A549 treated with ZK216348 at 1 μM for 4 hours (cell line): Measurements from ENCODE around the gene IL32. TPM values are rescaled to one million over a fixed set of nuclear protein-coding genes. Genes with fewer than 3 reads are reported as not detected.

Experiments used
- total RNA-seq: library from RNA; stranded (reverse); fragments of 200-300 nt; extraction: Qiagen RNA extraction; gene quantifications from 5 replicates; pipeline ENCODE4 v1.2.3, GENCODE V29; 2022; ENCODE audit warnings: low read depth

IL32 gene, protein sequence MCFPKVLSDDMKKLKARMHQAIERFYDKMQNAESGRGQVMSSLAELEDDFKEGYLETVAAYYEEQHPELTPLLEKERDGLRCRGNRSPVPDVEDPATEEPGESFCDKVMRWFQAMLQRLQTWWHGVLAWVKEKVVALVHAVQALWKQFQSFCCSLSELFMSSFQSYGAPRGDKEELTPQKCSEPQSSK
- 17.7 to 35.2 TPM (median 24.4 TPM) in 5 replicates for total RNA-seq

DNA sequence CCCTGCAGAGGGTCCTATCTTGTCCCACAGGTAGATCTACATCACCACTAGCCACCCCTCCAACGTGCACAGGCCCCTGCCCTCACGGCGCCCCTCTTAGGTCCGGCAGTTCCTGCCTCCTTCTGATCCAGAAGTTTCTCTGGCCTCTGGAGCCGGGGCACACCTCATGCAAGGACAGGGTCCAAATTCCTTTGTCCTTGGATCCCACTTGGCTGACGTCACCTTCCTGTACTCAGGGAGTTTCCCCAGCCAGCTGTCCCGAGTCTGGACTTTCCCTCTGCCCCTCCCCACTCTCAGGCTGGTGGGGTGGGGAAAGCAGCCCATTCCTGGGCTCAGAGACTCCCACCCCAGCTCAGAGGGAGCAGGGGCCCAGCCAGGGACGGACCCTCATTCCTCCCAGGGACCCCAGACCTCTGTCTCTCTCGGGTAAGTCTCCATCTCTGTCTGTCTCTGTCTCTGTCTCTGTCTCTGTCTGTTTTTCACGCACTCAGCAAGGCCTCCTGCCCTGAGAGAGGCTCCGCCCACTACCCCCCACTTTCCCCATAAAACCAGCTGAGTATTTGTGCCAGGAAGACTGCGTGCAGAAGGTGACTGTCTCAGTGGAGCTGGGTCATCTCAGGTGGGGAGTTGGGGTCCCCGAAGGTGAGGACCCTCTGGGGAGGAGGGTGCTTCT lies at the start of gene IL32:
Gene IL32 (plus strand): TSS at position 572 of the 673 bp plus-strand sequence. CDS start 172 bp downstream, outside the sequence.

DNA sequence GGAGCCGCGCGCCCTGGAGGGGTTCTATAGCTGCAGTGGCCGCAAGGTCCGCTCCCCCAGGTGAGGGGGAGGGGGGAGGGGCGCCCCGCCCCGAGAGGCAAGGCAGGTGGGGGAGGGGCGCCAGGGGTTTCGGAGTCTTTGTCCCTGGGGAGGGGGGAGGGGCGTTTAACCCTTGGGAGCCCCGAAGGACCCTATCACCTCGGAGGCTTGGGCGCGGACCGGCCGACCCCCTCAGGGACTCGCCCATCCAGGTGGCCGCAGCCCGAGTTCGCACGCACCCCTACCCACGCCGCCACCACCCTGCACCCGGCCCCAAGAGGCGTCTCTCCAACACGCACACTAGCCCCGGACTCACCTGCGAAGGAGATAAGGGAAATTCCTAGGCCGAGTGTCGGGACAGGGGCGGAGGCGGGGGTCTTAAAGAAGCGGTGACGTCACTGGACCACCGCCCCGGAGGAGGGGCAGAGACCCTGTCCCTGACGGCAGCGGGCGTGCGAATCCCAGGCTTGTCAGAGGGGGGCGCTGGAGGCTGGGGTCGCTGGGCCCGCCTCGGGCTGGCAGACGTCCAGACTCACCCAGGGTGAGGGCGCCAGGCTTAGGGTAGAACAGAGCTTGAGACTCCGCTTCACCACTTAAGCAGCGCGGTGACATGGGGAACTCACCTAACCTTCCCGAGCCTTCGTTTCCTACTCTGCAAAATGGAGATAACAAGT lies 47.5 kb upstream of the IL32 start, which contains the start of gene CLDN6:
Gene CLDN6 (minus strand): TSS at position 390 of the 713 bp plus-strand sequence. CDS start 2,162 bp downstream, outside the sequence.

GRCh38 chr16:3020247-3020603 lies 45.2 kb upstream of the IL32 start, which contains the start of gene TNFRSF12A:
Gene TNFRSF12A (plus strand): TSS chr16:3020368. CDS start chr16:3020398, 30 bp downstream.

DNA sequence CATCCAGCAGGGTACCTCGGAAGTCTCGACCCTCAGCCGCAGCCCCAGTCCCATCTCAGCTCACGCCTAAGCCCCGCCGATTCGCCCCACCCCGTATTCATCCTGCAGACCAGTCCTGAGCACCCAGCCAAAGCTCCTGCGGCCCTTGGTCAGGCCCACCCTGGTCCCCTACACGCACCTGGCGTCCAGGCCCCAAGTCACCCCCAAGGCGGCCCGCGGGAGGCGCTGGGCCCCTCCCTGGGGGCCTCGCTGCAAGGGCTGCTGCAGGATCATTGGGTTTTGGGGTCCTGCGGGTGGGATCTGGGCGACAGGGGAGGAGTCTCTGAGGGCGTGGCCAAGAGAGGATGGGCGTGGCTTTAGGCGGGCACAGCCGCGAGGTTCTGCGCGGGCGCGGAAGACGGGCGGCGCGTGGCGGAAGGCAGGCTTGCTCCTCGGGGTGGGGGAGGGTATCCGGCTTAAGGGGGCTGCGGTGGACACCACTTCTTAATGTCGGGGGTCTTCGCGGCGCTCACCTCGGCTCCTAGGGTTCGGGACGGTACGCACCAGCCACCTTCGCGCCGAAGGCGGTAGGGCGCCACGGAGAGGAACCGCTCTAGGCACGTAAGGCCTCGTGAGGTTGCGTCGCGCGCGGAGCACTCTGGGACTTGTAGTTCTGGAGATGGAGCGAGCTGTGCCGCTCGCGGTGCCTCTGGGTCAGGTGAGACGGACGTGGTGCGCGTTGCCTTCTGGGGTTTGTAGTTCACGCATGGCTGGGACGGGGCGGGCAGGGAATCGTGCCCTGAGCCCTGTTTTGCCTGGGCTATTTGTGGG lies 41.6 kb upstream of the IL32 start, which contains the start of the genes HCFC1R1 and THOC6:
Gene HCFC1R1 (minus strand): TSS at position 274 of the 810 bp plus-strand sequence. CDS start 1 bp downstream, at position 273.
Gene THOC6 (plus strand): TSS at position 367 of the 810 bp plus-strand sequence. CDS start 292 bp downstream, at position 659.

DNA sequence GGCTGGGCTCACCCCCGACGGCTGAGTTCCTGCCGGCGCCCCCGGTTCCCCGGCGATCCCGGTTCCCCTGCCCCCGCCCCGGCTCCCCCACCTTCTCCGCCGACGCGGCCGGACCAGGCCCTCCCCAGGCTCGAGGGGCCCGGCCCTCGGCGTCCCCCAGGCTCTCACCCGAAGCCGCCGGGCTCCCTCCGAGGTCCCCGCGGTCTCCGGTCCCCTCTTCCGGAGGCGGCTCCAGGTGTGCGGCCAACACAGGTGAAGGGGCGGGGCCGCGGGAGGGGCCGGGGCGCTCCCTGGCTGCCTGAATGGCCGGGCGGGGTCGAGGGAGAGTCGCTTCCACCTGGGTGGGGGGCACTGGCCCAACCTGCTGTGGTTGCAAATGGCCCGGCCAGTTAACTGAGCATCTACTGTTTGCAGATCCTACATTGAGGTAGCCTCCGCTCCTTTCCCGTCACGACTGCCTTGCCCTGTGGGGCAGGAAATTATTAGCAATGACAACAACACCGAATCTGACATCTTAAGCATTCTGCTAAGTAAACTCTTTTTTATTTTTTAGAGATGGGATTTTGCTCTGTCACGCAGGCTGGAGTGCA lies 28.6 kb upstream of the IL32 start, which contains the start of gene BICDL2:
Gene BICDL2 (minus strand): TSS at position 219 of the 590 bp plus-strand sequence. CDS start 1,448 bp downstream, outside the sequence.

DNA sequence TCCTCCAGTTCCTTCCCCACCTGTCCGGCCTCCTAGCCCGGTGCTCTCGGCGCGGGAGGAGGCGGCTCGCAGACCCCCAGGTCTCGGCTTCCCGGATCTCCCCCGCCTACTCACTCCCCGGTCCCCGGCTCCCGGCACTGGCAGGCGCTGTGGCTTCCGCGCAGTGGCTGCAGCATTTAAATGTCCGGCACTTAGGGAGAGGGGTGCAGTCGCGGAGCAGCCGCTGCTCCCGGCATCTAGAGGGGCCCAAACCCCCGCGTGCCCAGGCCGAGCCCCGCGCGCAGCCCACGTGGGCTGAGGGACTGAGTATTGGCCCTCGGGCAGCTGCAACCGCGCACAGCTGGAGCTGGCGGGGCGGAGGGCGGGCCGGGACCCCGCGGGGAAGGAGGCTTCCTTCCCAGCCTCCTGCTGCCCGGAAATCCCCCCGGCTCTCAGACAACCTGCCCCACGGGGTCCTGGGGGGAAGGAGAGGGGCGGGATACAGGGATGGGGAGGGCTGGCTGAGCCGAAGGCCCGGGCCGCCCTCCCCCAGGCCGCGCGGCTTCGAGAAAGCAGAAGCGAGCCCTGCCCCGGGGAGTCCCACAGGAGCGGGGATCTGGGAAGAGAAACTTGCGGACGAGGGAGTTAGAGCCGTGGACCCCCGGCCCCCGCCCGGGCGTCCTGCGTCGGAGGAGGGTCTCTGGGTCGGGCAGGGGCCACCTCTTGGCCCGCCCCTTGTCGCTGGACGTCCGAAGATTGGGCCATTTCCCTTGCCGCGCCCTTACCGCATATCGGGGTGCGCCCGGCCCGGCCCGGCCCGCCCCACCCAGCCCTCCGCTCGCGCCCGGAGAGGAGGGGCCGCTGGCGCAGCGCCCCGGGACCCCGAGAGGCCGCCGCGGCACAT lies 19.4 kb upstream of the IL32 start, which contains the start of gene MMP25:
Gene MMP25 (plus strand): TSS at position 804 of the 883 bp plus-strand sequence. CDS start 357 bp downstream, outside the sequence.

GRCh38 chr16:3098459-3099394 lies 33.3 kb downstream of the IL32 start, which contains the start of gene ZSCAN10:
Gene ZSCAN10 (minus strand): TSS chr16:3099294. CDS start chr16:3092937, 6,357 bp downstream.

DNA sequence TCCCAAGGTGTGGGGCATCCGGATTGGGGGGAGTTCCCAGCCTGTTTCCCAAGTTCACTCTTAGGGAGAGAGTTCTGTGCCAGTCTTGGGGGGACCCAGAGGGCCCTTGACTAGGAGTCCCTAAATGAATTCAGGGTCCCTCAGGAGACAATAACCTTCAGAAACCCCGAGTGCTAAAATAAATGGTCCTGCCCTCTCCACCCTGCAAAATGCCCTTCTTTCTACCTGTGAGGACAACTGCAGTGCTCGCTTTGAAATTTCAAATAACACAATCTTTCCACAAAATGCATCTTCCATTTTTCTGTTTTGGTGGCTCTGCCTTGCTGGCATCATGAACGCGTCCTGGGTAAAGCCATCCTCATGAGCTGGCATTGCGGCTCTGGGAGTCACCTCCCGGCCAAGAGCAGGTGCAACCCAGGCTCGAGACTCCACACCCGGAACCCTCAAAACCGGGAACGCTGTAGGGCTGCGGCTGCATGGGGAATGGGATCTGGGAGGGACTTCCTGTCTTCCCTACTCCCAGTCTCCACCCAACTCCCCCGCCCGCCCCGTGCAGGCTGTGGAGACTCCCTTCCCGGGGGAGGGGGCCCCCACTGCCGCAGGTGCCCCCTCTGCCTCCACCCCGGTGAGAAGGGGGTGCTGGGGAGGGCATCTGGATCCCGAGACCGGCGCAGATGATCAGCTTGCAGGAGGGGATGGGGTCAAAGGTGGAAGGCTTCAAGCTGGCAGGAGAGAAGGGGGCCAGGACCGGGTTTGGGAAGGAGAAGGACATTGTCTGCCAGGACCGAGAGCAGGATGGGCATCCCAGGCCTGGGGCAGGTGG lies 46.8 kb downstream of the IL32 start, which contains the start of gene ZNF205:
Gene ZNF205 (plus strand): TSS at position 529 of the 823 bp plus-strand sequence. CDS start 845 bp downstream, outside the sequence.

Other genes starting within 250 kb of the IL32 start
- gene PRSS21, start 248.4 kb upstream of the IL32 start, total RNA-seq = not detected in 5 replicates
- 0.54 to 1.1 TPM (median 1.0 TPM) in 5 replicates for gene ZG16B, start 235.3 kb upstream of the IL32 start, total RNA-seq
- gene PRSS22, start 207.5 kb upstream of the IL32 start, total RNA-seq = 1.0 to 2.5 TPM (median 1.6 TPM) in 5 replicates
- 34.4 to 57.2 TPM (median 48.8 TPM) in 5 replicates for gene FLYWCH2, start 182.4 kb upstream of the IL32 start, total RNA-seq
- 15.9 to 31.8 TPM (median 26.8 TPM) in 5 replicates for gene FLYWCH1, start 153.7 kb upstream of the IL32 start, total RNA-seq
- 0.85 to 3.2 TPM (median 2.4 TPM) in 5 replicates for gene KREMEN2, start 101.4 kb upstream of the IL32 start, total RNA-seq
- gene PAQR4, start 96.3 kb upstream of the IL32 start, total RNA-seq = 25.4 to 46.5 TPM (median 45.2 TPM) in 5 replicates
- 44.4 to 98.5 TPM (median 91.4 TPM) in 5 replicates for gene PKMYT1, start 85.2 kb upstream of the IL32 start, total RNA-seq
- gene CLDN9, start 52.7 kb upstream of the IL32 start, total RNA-seq = 0.21 to 0.48 TPM (median 0.38 TPM) in 5 replicates
- gene CLDN6, start 47.5 kb upstream of the IL32 start, total RNA-seq = 0.20 to 0.56 TPM (median 0.41 TPM) in 4 of 5 replicates, not detected in the other
- gene TNFRSF12A, start 45.3 kb upstream of the IL32 start, total RNA-seq = 357 to 594 TPM (median 560 TPM) in 5 replicates
- gene HCFC1R1, start 41.7 kb upstream of the IL32 start, total RNA-seq = 176 to 257 TPM (median 227 TPM) in 5 replicates
- gene THOC6, start 41.6 kb upstream of the IL32 start, total RNA-seq = 16.8 to 38.9 TPM (median 34.3 TPM) in 5 replicates
- not detected in 5 replicates for gene BICDL2, start 28.7 kb upstream of the IL32 start, total RNA-seq
- gene MMP25, start 19.1 kb upstream of the IL32 start, total RNA-seq = 0.79 to 0.99 TPM (median 0.86 TPM) in 5 replicates
- not detected in 5 replicates for gene ZSCAN10, start 33.7 kb downstream of the IL32 start, total RNA-seq
- gene ZNF205, start 46.9 kb downstream of the IL32 start, total RNA-seq = 8.6 to 16.6 TPM (median 14.1 TPM) in 5 replicates
- 5.6 to 15.1 TPM (median 12.6 TPM) in 5 replicates for gene ZNF213, start 69.4 kb downstream of the IL32 start, total RNA-seq
- 0.32 to 0.76 TPM (median 0.41 TPM) in 5 replicates for gene OR1F1, start 122.6 kb downstream of the IL32 start, total RNA-seq
- gene ZNF200, start 169.5 kb downstream of the IL32 start, total RNA-seq = 7.4 to 9.6 TPM (median 8.4 TPM) in 5 replicates
- not detected in 5 replicates for gene MEFV, start 191.0 kb downstream of the IL32 start, total RNA-seq
- gene ZNF263, start 217.9 kb downstream of the IL32 start, total RNA-seq = 33.6 to 39.7 TPM (median 38.0 TPM) in 5 replicates
- 0.76 to 2.0 TPM (median 1.4 TPM) in 5 replicates for gene TIGD7, start 239.8 kb downstream of the IL32 start, total RNA-seq
- gene ZNF75A, start 239.9 kb downstream of the IL32 start, total RNA-seq = 10.2 to 14.2 TPM (median 12.4 TPM) in 5 replicates